Hepatocyte (in vitro differentiated cells): ENCODE results near the gene DCAF12.

Experiments used
- EZH2phosphoT487 ChIP-seq: fragments of 200-600 bp; sonication (generic); IDR thresholded peaks from one replicate; pipeline ENCODE4 v1.6.1; 2018; ENCODE audit warnings: antibody characterized with exemption, mild to moderate bottlenecking, low read depth, moderate library complexity; ENCODE audit not compliant: unreplicated experiment, severe bottlenecking
- TF ChIP-seq, protein P1 (sequence below): fragments of 200-600 bp; sonication (generic); IDR thresholded peaks from 2 replicates; pipeline ENCODE4 v1.5.1; 2016; ENCODE audit warnings: antibody characterized with exemption, mild to moderate bottlenecking; ENCODE audit not compliant: poor library complexity

DNA sequence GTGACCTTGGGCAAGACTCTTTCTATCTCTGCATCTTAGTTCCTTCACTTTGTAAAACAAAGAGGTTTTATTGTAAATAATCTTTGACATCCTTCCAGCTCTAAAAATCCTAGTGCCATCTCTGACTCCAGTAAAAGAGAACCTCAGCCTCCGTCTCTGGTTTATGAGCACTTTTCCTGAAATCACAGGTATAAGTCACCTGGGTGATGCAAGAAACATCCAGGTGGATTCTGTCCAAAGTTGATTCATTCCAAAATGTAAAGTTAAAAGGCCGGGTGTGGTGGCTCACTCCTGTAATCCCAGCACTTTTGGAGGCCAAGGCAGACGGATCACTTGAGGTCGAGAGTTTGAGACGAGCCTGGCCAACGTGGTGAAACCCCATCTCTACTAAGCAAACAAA lies 56.7 kb downstream of the DCAF12 start:
- TF ChIP-seq, protein P1, sequence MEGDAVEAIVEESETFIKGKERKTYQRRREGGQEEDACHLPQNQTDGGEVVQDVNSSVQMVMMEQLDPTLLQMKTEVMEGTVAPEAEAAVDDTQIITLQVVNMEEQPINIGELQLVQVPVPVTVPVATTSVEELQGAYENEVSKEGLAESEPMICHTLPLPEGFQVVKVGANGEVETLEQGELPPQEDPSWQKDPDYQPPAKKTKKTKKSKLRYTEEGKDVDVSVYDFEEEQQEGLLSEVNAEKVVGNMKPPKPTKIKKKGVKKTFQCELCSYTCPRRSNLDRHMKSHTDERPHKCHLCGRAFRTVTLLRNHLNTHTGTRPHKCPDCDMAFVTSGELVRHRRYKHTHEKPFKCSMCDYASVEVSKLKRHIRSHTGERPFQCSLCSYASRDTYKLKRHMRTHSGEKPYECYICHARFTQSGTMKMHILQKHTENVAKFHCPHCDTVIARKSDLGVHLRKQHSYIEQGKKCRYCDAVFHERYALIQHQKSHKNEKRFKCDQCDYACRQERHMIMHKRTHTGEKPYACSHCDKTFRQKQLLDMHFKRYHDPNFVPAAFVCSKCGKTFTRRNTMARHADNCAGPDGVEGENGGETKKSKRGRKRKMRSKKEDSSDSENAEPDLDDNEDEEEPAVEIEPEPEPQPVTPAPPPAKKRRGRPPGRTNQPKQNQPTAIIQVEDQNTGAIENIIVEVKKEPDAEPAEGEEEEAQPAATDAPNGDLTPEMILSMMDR: no peak
- TF ChIP-seq EZH2phosphoT487: no peak
